GM19324 (cell line): ENCODE data around the gene KRT83.
"Not testable (repeated sequence)": the region's sequence is repeated elsewhere in the genome, so short reads cannot be mapped to it uniquely, and the experiment has no call there.

Source experiments
- ATAC-seq: cut with Tn5 transposase; IDR thresholded peaks from one replicate; pipeline ENCODE4 v1.9.1; 2021; ENCODE audit warnings: mild to moderate bottlenecking, moderate library complexity; ENCODE audit not compliant: unreplicated experiment, low FRiP score

KRT83 gene

DNA sequence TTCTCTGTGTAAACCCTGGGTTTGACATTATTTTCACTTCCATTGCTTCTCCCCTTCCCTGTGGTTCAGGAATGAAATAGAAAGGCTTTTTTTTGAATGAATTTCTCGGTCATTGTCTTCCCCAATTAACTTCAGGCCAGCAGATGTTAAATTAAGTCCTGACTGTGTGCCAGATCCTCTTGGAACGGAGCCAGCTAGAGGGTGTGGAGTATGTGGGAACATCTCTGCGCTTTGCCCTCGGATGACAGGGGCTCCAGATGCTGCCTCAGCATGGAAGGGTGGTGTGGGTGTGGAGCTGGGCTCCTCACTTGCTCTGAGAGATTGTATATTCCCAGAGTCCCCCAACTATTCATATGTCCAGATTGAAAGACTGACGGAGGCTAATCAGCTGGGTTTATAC is 33.0 kb upstream of the KRT83 start:
- no peak for ATAC-seq

DNA sequence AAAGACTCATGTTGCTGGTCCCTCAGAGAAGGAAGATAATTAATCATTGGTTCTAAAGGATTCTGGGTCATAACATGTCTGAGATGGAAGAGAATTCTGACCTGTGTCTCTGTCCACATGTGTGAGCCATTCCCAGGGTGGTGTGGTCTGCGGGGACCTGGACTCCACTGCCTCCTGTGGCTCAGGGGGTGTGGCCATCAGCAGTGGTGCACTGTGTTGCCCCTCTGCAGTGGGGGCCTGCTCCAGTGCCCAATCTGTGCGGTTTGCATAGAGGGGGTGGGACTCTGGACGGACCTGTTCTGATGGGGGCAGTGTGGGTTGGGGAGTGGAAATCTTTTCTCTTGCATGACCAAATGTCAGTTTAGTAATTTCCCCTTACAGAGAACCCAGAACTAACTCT is 32.6 kb upstream of the KRT83 start:
- no peak for ATAC-seq

DNA sequence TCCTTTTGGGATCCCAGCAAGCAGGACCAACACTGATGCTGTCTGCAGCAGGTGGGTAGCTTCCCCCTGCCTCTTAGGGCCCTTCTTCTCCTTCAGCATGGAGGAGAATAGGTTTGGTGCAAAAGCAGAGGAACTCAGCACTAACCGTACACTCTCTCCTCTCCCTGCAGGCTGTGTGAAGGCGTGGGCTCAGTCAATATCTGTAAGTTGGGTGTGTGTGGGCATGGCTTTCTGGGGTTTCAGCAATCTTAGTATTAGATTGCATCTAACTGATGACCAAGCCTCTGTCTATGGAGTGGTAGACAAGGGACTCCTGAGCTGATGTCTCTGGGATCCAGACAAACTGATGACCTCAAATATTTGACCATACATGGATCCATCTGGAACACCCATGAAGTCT is 31.8 kb upstream of the KRT83 start:
- ATAC-seq = no peak

DNA sequence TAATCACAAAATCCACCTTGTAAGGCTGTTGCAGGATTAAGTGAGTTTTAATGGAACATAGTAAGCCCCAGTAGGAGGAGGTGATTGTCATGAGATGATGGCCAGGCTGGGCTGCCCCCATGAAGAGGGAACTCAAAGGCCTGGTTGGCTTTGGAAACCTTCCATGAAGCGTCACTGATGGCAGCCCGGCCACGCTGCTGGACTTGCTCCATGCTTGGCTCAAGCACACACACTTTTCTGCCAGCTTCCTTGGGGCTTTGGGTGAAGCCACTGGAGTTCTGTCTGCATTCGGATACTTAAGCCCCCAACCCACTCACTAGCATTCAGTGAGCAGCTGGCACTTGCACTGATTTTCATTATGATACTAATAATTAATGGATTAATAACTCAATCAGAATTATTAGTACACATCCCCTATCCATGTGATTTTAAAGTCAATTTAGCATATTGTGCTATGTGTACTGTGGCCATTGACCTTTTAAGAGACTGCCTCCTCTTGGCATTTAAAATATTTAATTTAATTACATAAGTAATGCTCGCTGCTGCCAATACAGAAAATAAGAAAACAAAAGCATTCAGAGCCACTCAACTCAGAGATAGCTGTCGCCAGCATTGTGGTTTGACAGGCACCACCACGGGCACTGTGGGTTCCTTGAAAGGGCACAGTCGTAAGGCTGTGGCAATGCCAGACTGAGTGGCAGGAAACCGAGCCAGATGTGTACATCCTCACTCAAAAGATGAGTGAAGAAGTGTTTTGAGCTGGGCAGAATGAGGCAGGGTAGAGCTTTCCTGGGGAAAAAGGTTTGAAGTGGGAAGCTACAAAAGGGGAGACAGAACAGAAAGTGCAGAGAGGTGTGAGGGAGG is 30.2 kb upstream of the KRT83 start:
- ATAC-seq = no peak

DNA sequence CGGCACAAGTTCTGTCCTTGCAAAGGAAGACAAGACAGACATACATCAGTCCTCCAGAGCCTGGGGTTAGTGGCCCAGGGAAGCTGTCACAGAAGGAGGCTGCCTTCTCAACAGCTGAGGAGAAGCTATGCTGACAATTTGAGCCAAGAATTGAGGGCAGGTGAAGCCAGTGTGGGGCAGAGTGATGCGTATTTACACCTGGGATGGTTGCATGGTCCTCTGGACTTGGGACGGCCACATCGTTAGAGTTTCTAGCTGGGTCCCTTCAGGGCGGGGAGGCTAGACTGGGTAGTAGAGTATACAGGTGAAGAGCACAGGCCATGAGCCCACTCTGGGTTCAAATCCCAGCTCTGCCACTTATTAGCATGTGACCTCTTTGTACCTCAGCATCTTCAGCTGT is 29.6 kb upstream of the KRT83 start:
- no peak for ATAC-seq

DNA sequence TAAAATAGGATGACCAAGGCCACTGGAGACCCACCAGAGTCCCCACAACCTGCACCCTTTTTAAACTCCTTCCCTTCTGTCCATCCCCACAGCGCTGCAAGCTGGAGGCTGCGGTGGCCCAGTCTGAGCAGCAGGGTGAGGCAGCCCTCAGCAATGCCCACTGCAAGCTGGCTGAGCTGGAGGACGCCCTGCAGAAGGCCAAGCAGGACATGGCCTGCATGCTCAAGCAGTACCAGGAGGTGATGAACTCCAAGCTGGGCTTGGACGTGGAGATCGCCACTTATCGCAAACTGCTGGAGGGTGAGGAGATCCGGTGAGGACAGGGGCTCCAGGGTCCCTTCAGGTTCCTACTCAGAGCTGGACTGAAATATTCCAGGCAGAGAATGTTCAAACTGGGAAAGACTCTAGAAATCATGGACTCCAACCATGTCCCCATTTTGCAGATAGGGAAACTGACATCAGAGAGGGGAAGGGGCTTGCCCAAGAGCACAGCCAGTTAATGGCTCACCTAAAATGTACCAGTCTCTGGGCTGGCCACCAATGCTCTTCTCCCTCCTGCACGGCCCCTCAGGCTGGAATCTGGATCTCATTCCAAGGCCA is 28.9 kb upstream of the KRT83 start:
- ATAC-seq = no peak

DNA sequence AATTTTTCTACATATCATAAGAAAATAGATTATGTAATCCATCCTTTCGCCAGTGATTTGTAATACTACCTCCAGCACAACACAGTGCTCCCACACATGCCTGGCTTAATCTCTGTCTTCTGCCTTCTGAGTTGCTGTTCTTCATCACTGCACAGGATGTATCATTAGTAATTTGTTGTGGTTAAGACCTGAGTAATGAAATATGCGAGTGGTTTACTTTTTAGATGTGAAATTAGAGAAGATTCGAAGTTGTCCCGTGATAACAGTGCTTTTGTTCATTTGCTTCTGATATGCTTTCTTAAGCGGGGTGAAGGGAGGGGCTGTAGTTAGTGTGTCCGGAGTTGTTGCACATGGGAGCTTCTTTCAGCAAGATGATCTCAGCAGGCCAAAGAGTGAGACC is 28.0 kb upstream of the KRT83 start:
- no peak for ATAC-seq

DNA sequence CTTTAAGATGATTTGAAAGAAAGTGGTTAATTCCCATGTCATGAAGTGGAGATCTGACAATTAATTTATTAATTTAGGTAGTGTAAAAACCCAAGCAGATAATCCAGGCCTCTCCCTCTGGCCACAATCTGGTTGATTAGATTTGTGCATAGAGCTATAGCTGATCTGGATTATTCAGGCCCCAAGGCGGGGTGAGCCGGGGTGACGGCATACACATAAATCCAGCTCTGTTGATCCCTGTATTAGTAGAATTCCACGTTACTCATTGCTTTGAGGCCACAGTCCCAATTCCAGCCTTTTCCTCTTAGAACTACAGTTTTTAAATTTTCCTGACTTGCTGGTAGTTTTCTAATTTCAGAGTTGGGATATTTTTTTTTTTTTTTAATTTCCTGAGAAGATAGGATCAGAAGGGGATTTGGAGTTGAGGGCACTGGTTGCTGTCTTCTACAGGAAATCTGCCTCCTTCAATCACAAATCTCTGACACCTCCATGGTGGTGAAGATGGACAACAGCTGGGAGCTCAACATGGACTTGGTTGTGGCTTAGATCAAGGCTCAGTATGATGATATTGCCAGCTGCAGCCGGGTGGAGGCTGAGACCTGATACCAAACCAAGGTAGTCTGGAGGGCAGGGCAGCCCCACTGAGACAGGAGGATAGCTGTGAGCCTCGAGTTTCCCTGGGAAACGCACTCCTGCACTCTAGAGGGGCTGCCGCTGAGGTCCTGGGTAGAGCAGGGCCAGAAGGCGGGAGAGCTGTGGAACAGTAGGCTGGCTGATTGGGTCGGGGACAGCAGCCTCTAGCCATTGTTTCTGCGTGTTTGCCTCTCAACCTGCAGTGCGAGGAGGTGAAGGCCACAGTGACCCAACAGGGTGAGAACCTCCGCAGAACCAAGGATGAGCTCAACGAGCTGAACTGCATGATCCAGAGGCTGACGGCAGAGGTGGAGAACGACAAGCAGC is 26.6 kb upstream of the KRT83 start:
- no peak for ATAC-seq

DNA sequence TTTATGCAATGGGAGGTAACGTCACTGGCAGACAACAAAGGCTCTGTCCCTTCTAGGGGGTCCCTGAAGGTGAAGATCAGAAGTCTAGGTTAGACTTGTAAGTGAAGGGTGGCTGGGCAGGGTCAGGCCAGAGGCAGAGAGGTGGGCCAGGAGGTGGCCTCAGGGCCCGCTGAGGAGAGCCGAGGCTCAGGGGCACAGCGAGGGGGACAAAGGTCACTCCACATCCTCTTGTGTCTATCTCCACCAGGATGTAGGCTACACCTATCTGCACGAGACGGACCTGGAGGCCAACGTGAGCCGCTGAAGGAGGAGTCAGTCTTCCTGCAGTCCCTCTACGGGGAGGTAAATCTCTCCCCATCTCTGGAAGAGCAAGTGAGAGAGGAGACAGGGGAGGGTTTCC is 25.8 kb upstream of the KRT83 start:
- ATAC-seq = no peak

DNA sequence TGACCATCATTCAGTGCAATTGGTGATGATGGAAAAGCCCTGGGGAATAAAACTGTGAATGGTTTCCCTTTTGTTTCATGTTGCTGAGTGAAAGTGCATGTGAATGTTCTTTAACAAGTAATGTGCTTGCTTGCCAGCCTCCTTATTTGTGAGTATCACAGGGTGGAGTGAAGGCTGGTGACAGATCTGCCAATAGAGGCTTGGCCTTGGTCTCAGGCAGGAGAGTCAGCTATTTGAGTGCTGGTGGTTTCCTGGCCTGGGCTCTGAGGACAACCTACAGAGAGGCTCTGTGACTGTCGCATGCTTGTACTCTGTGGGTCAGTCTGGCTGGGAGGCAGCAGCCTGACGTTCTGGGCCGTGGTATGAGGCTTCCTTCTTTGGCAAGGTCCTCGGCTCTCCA is 25.4 kb upstream of the KRT83 start:
- ATAC-seq = no peak

DNA sequence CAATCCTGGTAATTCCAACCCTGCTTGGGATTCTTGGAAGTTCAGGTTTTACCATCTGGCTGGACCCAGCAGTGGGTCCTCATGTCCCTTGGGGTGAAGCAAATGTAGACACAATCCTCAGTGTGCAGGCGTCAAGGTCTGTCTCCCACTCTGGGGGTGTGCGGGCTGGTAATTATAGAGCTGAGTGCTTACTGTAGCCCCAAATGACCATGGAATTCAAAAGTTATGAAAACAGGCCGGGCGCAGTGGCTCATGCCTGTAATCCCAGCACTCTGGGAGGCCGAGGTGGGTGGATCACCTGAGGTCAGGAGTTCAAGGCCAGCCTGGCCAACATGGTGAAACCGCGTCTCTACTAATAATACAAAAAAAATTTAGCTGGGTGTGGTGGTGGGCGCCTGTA is 23.8 kb upstream of the KRT83 start:
- not testable (repeated sequence) for ATAC-seq

DNA sequence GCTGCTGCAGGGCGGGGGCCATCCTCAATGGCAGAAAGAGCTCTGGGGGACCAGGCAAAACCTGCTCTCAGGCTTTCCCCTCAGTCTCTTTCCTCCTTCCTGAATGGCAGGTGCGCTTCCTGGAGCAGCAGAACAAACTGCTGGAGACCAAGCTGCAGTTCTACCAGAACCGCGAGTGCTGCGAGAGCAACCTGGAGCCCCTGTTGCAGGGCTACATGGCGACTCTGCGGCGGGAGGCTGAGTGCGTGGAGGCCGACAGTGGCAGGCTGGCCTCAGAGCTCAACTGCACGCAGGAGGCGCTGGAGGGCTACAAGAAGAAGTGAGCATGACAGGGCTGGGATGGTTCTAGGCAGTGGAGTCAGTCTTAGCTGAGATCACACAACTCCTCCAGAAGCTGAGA is 22.9 kb upstream of the KRT83 start:
- no peak for ATAC-seq

DNA sequence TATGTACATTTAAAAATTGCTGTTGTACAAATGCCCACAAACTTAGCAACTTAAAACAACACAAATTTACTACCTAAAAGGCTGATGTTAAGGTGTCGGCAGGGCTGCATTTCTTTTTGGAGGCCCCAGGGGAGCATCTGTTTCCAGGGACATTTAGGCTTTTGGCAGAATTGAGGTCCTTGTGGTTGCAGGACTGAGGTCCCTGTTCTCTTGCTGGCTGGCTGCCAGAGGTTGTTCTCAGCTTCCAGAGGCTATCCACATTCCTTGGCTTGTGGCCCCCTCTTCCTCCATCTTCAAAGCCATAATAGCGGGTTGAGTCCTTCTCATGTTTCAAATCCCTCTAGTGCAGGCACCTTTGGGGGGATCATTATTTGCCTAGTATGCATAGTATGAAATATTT is 22.4 kb upstream of the KRT83 start:
- no peak for ATAC-seq

DNA sequence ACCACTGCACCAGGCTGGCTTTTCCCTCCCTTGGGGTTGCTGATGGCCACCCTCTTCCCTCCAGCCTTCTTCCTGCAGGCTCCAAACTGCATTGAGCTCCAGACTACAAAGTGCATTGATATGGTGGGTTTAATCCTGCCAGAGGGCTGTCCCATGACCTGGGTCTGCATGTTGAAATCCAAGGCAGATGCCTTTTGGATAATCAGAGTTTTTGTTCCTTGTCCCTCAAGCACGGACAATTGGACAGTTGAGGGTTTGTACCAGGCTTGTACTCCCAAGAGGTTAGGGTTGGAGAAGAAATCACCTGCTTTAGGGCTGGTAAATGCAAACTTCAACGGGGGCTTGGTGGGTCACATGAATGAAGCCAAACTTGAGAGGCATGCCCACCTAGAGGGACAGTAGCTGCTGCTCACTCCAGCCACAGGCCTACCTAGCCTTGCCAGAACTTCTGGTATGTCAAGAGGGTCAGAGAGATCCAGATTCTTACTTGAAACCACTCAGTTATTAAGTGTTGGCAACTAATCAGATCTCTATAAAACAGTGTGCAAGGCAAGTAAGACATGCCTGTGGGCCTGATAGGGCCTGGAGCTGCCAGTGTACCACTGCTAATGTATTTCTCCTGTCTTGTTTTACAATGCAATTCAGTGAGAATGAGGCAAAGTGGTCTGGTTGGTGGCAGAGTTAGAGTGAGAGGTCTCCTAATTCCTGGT is 21.7 kb upstream of the KRT83 start:
- no peak for ATAC-seq

DNA sequence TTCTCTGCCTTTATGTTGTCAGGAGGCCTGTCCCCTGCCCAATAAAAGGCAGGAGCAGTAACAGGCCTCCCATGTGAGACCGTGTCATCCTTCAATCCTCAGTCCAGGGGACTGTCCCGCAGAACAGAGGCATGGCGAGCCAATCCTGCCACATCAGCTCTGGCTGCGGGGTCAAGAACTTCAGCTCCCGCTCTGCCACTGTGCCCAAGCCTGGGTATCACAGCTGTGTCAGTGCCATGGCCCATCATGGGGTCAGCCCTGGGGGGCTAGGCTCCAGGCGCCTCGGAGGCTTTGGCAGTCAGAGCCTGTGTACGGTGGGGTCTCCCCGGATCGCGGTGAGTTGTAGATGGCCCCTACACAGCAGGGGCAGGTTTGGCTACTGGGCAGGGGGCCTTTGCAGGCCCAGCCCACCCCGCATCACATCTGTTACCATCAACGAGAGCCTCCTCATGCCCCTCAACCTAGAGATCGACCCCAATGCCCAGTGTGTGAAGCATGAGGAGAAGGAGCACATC is 19.9 kb upstream of the KRT83 start:
- no peak for ATAC-seq

DNA sequence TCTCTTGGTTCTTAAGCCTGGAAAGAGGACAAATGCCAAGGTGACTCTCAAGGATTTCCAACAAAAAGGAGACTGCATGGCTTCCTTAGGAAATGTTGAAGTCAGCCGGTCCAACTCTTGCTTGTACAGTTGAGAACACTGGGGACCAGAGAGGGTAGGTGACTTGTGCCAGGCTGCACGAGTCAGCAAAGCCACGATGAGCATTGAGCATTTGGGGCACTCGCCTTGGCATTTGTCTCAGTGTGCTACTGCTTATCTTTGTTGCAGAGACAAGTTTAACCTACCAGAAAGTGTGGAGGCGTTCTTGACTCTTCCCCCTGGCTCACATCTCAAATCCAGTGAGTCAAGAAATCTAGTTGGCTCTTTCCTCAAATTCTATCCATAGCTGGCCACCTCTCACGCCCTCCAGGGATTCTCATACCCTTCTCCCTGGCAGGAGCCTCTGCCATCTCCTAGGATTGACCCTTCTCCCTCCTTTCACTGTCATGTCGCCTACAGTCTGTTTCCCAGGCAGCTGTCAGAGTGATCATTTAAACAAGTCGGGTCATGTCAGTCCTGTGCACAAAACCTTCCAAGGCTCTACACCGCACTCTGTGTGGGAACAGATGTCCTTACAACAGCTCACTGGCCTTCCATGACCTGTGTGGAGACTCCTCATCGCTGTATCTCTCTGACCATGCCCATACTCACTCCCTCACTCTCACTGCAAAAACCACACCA is 17.2 kb upstream of the KRT83 start:
- ATAC-seq = no peak

DNA sequence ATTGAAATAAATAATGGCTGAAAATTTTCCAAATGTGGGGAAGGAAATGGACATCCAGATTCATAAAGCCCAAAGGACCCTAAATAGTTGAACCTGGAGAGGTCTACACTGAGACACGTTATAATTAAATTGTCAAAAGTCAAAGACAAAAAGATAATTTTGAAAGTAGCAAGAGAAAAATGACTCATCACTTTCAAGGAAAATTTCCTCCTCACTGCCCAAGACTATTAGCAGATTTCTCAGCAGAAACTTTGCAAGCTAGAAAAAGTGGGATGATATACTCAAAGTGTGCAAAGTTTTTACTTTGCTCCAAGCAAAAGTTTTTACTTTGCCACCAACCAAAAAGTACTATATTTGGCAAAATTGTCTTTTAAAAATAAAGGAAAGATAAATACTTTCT is 15.9 kb upstream of the KRT83 start:
- ATAC-seq = no peak

DNA sequence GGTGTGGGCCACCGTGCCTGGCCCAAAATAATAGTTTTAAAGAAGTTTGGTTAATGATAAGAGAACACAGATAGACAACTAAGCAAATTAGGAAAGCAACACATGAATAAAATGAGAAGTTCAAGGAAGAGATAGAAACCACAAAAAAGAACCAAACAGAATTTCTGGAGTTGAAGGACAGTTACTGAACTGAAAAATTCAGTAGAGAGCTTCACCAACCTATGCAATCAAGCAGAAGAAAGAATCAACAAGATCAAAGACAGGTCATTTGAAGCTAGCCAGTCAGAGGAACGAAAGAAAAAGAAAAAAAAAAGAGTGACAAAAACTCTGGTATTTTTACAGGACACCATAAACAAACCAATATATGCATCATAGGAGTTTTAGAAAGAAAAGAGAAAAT is 15.4 kb upstream of the KRT83 start:
- ATAC-seq = no peak

DNA sequence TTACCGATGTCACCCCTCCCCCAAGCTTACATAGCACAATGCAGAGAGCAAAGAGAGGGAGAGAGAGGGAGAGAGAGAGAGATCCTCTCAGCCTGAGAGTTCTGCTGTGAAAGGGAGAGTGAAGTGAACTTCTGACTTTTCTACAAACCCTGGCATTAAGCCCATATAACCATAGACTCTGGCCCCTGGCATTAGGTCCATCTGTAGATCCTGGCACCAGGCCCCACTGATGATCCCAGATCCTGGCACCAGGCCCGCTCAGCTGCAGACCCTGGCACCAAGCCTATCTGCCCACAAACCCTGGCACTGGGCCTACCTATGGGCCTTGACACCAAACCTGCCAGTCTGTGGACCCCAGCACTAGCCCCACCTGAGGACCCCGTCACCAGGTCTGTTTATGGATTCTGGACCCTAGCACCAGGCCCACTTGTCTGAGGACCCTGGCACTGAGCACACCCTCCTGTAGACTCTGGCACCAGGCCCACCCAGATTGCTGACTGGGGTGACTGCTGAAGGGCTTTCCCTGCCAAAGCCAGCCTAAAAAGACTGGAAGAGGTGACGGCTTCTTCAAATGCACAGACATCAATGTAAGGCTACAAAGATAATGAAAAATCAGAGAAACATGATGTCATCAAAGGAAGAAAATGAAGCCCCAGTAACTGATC is 14.5 kb upstream of the KRT83 start:
- ATAC-seq = no peak
